SU-DHL-6 (cell line): ENCODE results near the gene LHB.

ENCODE experiments used
- H2AFZ ChIP-seq: fragments of 200-600 bp; sonication (generic); 2 replicates; pipeline ENCODE4 v1.6.1; 2014; ENCODE audit warnings: low read depth, mild to moderate bottlenecking, moderate library complexity, mixed read lengths, antibody characterized with exemption, low read length; ENCODE audit not compliant: severe bottlenecking
- H3F3A ChIP-seq: fragments of 200-600 bp; shearing (Covaris generic); 2 replicates; pipeline ENCODE4 v1.6.0; 2016; ENCODE audit warnings: antibody characterized with exemption, mild to moderate bottlenecking; ENCODE audit not compliant: insufficient read depth
- H3K27ac ChIP-seq: fragments of 200-600 bp; sonication (generic); 2 replicates; pipeline ENCODE4 v1.5.1; 2016; ENCODE audit warnings: low read depth, mild to moderate bottlenecking, low read length, moderate library complexity, mixed read lengths
- H3K27me3 ChIP-seq: fragments of 200-600 bp; sonication (generic), shearing (Covaris generic); 2 replicates; pipeline ENCODE4 v1.6.0; 2014; ENCODE audit warnings: mild to moderate bottlenecking, low read length
- H3K36me3 ChIP-seq: fragments of 200-600 bp; sonication (generic); 2 replicates; pipeline ENCODE4 v1.6.1; 2014; ENCODE audit warnings: mild to moderate bottlenecking, low read length, mixed read lengths
- H3K4me2 ChIP-seq: fragments of 300-600, 200-600 bp; shearing (Covaris generic), sonication (generic); 2 replicates; pipeline ENCODE4 v1.6.0; 2014; ENCODE audit warnings: low read length, low read depth, mild to moderate bottlenecking; ENCODE audit not compliant: poor library complexity, severe bottlenecking
- H3K4me3 ChIP-seq: fragments of 200-600 bp; sonication (generic); 2 replicates; pipeline ENCODE4 v1.5.1; 2014; ENCODE audit warnings: antibody characterized with exemption, low read length, mild to moderate bottlenecking, mixed read lengths; ENCODE audit not compliant: insufficient read depth, poor library complexity, severe bottlenecking
- H3K79me2 ChIP-seq: fragments of 200-600 bp; sonication (generic); 2 replicates; pipeline ENCODE4 v1.6.1; 2014; ENCODE audit warnings: mild to moderate bottlenecking, low read length, moderate library complexity; ENCODE audit not compliant: insufficient read depth
- H3K9ac ChIP-seq: fragments of 200-600 bp; sonication (generic); 2 replicates; pipeline ENCODE4 v1.7.0; 2014; ENCODE audit warnings: mild to moderate bottlenecking, low read length
- H3K9me2 ChIP-seq: fragments of 200-600 bp; sonication (generic); replicated peaks from 2 replicates; pipeline ENCODE4 v1.6.1; 2014; ENCODE audit warnings: low read length; ENCODE audit not compliant: insufficient read depth
- H3K9me3 ChIP-seq: fragments of 200-600 bp; sonication (generic); 2 replicates; pipeline ENCODE4 v1.6.1; 2014; ENCODE audit warnings: low read length, mixed read lengths; ENCODE audit not compliant: insufficient read depth
- H4K20me1 ChIP-seq: fragments of 200-600 bp; sonication (generic); 2 replicates; pipeline ENCODE4 v1.6.1; 2014; ENCODE audit warnings: low read depth, mild to moderate bottlenecking, antibody characterized with exemption, low read length, moderate library complexity, mixed read lengths
- EZH2phosphoT487 ChIP-seq: fragments of 200-600 bp; sonication (generic), shearing (Covaris generic); conservative IDR thresholded peaks from 2 replicates; pipeline ENCODE4 v1.6.1; 2018; ENCODE audit warnings: mild to moderate bottlenecking, antibody characterized with exemption, low read length, moderate library complexity, mixed read lengths
- TF ChIP-seq, protein P1 (sequence below): fragments of 200-600 bp; sonication (generic); IDR thresholded peaks from one replicate; pipeline ENCODE4 v1.5.1; 2017; ENCODE audit warnings: antibody characterized with exemption, mild to moderate bottlenecking, low read length, moderate library complexity; ENCODE audit not compliant: insufficient read depth, poor library complexity, severe bottlenecking

LHB gene

DNA sequence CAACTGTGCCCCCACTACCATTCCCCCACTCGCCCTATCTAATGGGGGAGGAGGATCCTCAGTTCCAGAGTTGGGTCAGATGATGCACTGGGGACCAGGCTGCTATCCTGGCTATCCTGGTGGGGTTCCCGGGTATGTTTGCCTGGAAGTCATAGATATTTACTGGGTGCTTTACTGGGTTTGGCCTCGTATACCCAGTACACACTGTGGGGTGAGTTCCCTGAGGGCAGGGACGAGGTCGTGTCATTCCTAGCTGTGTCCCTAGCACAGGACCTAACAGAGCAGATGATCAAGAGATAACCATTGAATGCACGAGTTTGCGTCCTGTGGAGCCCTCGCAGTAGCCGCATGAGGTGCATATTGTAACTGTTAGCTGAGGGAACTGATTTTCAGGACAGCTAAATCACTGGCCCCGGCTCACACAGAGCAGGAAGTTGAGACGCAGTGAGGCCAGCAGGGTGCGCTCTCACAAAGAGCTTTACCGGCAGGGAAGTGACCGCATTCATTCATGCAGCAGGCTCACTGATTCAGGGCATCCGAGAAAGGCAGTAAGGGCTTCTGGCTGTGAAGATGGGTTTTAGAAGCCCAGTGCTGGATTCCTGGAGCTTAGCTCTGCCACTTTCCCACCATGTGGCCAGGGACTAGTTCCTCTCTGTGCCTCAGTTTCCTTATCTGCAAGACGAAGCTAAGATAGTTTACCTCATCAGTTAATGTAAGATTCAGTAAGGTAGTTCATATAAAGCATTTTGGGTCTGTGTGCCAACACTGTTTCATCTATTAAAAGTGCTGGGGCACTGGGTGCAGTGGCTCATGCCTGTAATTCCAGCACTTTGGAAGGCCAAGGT lies 17.2 kb downstream of the LHB start:
- H3K9me2 ChIP-seq = no peaks in the 10 kb centered on the region
- no peaks in the 10 kb centered on the region for H3F3A ChIP-seq
- H3K27me3 ChIP-seq = no peaks in the 10 kb centered on the region
- no peaks in the 10 kb centered on the region for H4K20me1 ChIP-seq
- no peak overlapping the region for H2AFZ ChIP-seq
- no peak for TF ChIP-seq EZH2phosphoT487
- TF ChIP-seq, protein P1, sequence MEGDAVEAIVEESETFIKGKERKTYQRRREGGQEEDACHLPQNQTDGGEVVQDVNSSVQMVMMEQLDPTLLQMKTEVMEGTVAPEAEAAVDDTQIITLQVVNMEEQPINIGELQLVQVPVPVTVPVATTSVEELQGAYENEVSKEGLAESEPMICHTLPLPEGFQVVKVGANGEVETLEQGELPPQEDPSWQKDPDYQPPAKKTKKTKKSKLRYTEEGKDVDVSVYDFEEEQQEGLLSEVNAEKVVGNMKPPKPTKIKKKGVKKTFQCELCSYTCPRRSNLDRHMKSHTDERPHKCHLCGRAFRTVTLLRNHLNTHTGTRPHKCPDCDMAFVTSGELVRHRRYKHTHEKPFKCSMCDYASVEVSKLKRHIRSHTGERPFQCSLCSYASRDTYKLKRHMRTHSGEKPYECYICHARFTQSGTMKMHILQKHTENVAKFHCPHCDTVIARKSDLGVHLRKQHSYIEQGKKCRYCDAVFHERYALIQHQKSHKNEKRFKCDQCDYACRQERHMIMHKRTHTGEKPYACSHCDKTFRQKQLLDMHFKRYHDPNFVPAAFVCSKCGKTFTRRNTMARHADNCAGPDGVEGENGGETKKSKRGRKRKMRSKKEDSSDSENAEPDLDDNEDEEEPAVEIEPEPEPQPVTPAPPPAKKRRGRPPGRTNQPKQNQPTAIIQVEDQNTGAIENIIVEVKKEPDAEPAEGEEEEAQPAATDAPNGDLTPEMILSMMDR = peak; percentile 80
- no peak overlapping the region for H3K27ac ChIP-seq
- H3K9me3 ChIP-seq = no peaks in the 10 kb centered on the region
- no peak overlapping the region for H3K9ac ChIP-seq
- peaks cover 30% of the 10 kb centered on the region for H3K79me2 ChIP-seq
- H3K4me2 ChIP-seq = no peak overlapping the region
- H3K36me3 ChIP-seq = no peaks in the 10 kb centered on the region; the same call in 1 of the 2 replicates
- no peak overlapping the region for H3K4me3 ChIP-seq

GRCh38 chr19:48997972-48998371 lies 18.9 kb downstream of the LHB start:
- no peaks in the 10 kb centered on the region for H3F3A ChIP-seq
- peaks cover 41% of the 10 kb centered on the region for H3K79me2 ChIP-seq
- no peak for TF ChIP-seq EZH2phosphoT487
- TF ChIP-seq, protein P1 = peak; percentile 43
- no peaks in the 10 kb centered on the region for H3K9me2 ChIP-seq
- H3K4me3 ChIP-seq = no peak overlapping the region
- H2AFZ ChIP-seq = no peak overlapping the region
- H4K20me1 ChIP-seq = no peaks in the 10 kb centered on the region
- H3K4me2 ChIP-seq = no peak overlapping the region
- no peak overlapping the region for H3K27ac ChIP-seq
- H3K9me3 ChIP-seq = no peaks in the 10 kb centered on the region
- H3K9ac ChIP-seq = no peak overlapping the region
- no peaks in the 10 kb centered on the region for H3K27me3 ChIP-seq
- H3K36me3 ChIP-seq = no peaks in the 10 kb centered on the region

GRCh38 chr19:48994035-48994386 lies 22.9 kb downstream of the LHB start:
- H3K27me3 ChIP-seq = no peaks in the 10 kb centered on the region
- peak overlapping the region; percentile 89 for H3K27ac ChIP-seq
- peak overlapping the region; percentile 95 for H3K4me3 ChIP-seq
- H3F3A ChIP-seq = no peaks in the 10 kb centered on the region
- H2AFZ ChIP-seq = peak overlapping the region; percentile 74
- peaks cover 50% of the 10 kb centered on the region for H3K79me2 ChIP-seq
- no peaks in the 10 kb centered on the region for H3K36me3 ChIP-seq
- no peaks in the 10 kb centered on the region for H4K20me1 ChIP-seq
- peak overlapping the region; percentile 92 for H3K9ac ChIP-seq
- peak overlapping the region; percentile 78 for H3K4me2 ChIP-seq
- no peaks in the 10 kb centered on the region for H3K9me3 ChIP-seq
- no peaks in the 10 kb centered on the region for H3K9me2 ChIP-seq
- TF ChIP-seq, protein P1 = no peak
- no peak for TF ChIP-seq EZH2phosphoT487
